Measurements from ENCODE around the gene JUND. TPM values are rescaled to one million over a fixed set of nuclear protein-coding genes. Genes with fewer than 3 reads are reported as not detected.
A peak's percentile ranks its signal among the peaks of the same experiment; 100 is the strongest.
"Not testable (repeated sequence)": the region's sequence is repeated elsewhere in the genome, so short reads cannot be mapped to it uniquely, and the experiment has no call there.

Gene JUND
- total and polyA plus RNA-seq, 8 donors: 43.1 to 232 (median 122) TPM

GRCh38 chr19:18328340-18329034 lies 47.1 kb upstream of the JUND start:
- no peaks in the 10 kb centered on the region for H3K36me3 ChIP-seq
- intact Hi-C loops (cut with DNase I): no loop called here
- peak; percentile 98 for ATAC-seq
- H3K9me3 ChIP-seq: no peaks in the 10 kb centered on the region
- peaks cover 11 to 22% of the 10 kb centered on the region in 2 donors for H3K4me1 ChIP-seq
- TF ChIP-seq CTCF (IDR thresholded peaks at IDR 0.05): peak; percentile 77 to 96
- H3K4me3 ChIP-seq: peak overlapping the region in 1 of 2 donors; percentile 5
- DNase-seq: peak in 3 of 4 donors; percentile 91 to 95 (median 93)
- H3K27me3 ChIP-seq: no peaks in the 10 kb centered on the region
- H3K27ac ChIP-seq: peak overlapping the region; percentile 64 to 77

- Histone ChIP-seq H3K4me3 (no peak overlapping the region), H3K27me3 (no peaks in the 10 kb centered on the region), H3K27ac (no peak overlapping the region), H3K36me3 (no peaks in the 10 kb centered on the region), H3K4me1 (peaks cover 14 to 35% of the 10 kb centered on the region in 2 donors), H3K9me3 (no peaks in the 10 kb centered on the region)
- no peak for TF ChIP-seq CTCF (IDR thresholded peaks at IDR 0.05)
- intact Hi-C loops (cut with DNase I): no loop called here
- ATAC-seq (no peak), DNase-seq (no peak)
These were observed 45.4 kb upstream of the JUND start for GRCh38 chr19:18326772-18327171.

- intact Hi-C loops (cut with DNase I): loop anchor here in 1 of 2 donors (2.0 kb wide), 1 partner anchor 46 kb away; no protein-coding TSS in a partner anchor
- H3K27me3 ChIP-seq, ATAC-seq, H3K4me3 ChIP-seq, H3K36me3 ChIP-seq, DNase-seq, H3K9me3 ChIP-seq: not testable (repeated sequence)
- peak overlapping the region; percentile 81 to 91 for H3K27ac ChIP-seq
- H3K4me1 ChIP-seq: peaks cover 27 to 58% of the 10 kb centered on the region in 2 donors
These were observed 42.9 kb upstream of the JUND start for GRCh38 chr19:18324373-18324731.

GRCh38 chr19:18322759-18323460 lies 41.5 kb upstream of the JUND start, which contains the start of gene LSM4:
Gene LSM4, minus strand, starts transcription at chr19:18323076. Its CDS starts 56 bp downstream, at chr19:18323020.
- DNase-seq (peak; percentile 94 to 98 (median 98)), ATAC-seq (peak; percentile 94)
- H3K27me3 ChIP-seq: no peaks in the 10 kb centered on the region
- peak within 1 kb of the TSS; percentile 81 to 91 for H3K27ac ChIP-seq
- no peaks in the 10 kb centered on the region for H3K9me3 ChIP-seq
- intact Hi-C loops (cut with DNase I): no loop called here
- peaks cover 32 to 60% of the 10 kb centered on the region in 2 donors for H3K4me1 ChIP-seq
- no peak for TF ChIP-seq CTCF (IDR thresholded peaks at IDR 0.05)
- H3K36me3 ChIP-seq: no peaks in the 10 kb centered on the region
- H3K4me3 ChIP-seq: peak within 1 kb of the TSS; percentile 58 to 81

- DNase-seq (peak in 2 of 4 donors; percentile 37 to 66), ATAC-seq (peak; percentile 30)
- intact Hi-C loops (cut with DNase I): no loop called here
- Histone ChIP-seq H3K4me3 (peak overlapping the region; percentile 58 to 81), H3K9me3 (no peaks in the 10 kb centered on the region), H3K4me1 (peaks cover 32 to 65% of the 10 kb centered on the region in 2 donors), H3K27me3 (no peaks in the 10 kb centered on the region), H3K27ac (peak overlapping the region; percentile 81 to 91), H3K36me3 (no peaks in the 10 kb centered on the region)
- no peak for TF ChIP-seq CTCF (IDR thresholded peaks at IDR 0.05)
These were observed 40.9 kb upstream of the JUND start for GRCh38 chr19:18322318-18322758.
